CD14-positive monocyte (primary cell): Measurements from ENCODE around the gene ST6GALNAC3. TPM values are rescaled to one million over a fixed set of nuclear protein-coding genes. Genes with fewer than 3 reads are reported as not detected.

Experiments used
- DNase-seq, 3 donors: peaks; one replicate each; pipeline ENCODE4 v3.0.0-alpha.2; 2011 to 2022
- H2AFZ ChIP-seq: 2 replicates; pipeline ENCODE4 v1.6.0; 2012; ENCODE audit warnings: mild to moderate bottlenecking, low read depth, low read length, inconsistent platforms; ENCODE audit not compliant: insufficient read depth, poor library complexity, severe bottlenecking
- H3K27ac ChIP-seq, 2 donors: 1 replicate in 1 of 2; 2 replicates in 1 of 2; pipeline ENCODE4 v1.5.1; 2012 to 2013; ENCODE audit warnings: low read length in 2 of 2, control low read depth in 1 of 2, inconsistent platforms in 1 of 2, low read depth in 1 of 2, mild to moderate bottlenecking in 1 of 2
- H3K27me3 ChIP-seq, 2 donors: one replicate each; pipeline versions ENCODE4 v1.6.0 to v1.6.1; 2011 to 2013; ENCODE audit warnings: low read length in 2 of 2; ENCODE audit not compliant: control insufficient read depth in 2 of 2, insufficient read depth in 2 of 2
- H3K36me3 ChIP-seq, 2 donors: replicated peaks in 1 of 2; 1 replicate in 1 of 2; 2 replicates in 1 of 2; pipeline versions ENCODE4 v1.5.1 to v1.6.1; 2012 to 2013; ENCODE audit warnings: low read length in 2 of 2, control low read depth in 1 of 2, inconsistent platforms in 1 of 2, mild to moderate bottlenecking in 1 of 2; ENCODE audit not compliant: insufficient read depth in 2 of 2, control insufficient read depth in 1 of 2
- H3K4me1 ChIP-seq, 2 donors: 1 replicate in 1 of 2; 2 replicates in 1 of 2; pipeline versions ENCODE4 v1.5.1 to v1.6.1; 2012 to 2013; ENCODE audit warnings: low read length in 2 of 2, control low read depth in 1 of 2, inconsistent platforms in 1 of 2, mild to moderate bottlenecking in 1 of 2, moderate library complexity in 1 of 2; ENCODE audit not compliant: insufficient read depth in 2 of 2, control insufficient read depth in 1 of 2
- H3K4me2 ChIP-seq: replicated peaks from 2 replicates; pipeline ENCODE3; 2012; ENCODE audit warnings: low read length, moderate library complexity, mild to moderate bottlenecking; ENCODE audit not compliant: poor library complexity, severe bottlenecking; ENCODE audit errors: extremely low read depth
- H3K4me3 ChIP-seq, 3 experiments: fragments of 200-600 bp in 1 of 3; sonication (generic) in 1 of 3; replicated peaks in 1 of 3; 1 replicate in 2 of 3; 2 replicates in 1 of 3; pipeline ENCODE4 v1.5.1; 2011 to 2013; ENCODE audit warnings: low read length in 3 of 3, mild to moderate bottlenecking in 3 of 3, control low read depth in 2 of 3, low read depth in 2 of 3, inconsistent platforms in 1 of 3, moderate library complexity in 1 of 3
- H3K79me2 ChIP-seq: 2 replicates; pipeline ENCODE4 v1.6.0; 2012; ENCODE audit warnings: mild to moderate bottlenecking, control low read depth, inconsistent platforms, low read length, moderate library complexity; ENCODE audit not compliant: insufficient read depth
- H3K9ac ChIP-seq: 2 replicates; pipeline ENCODE4 v1.6.0; 2017; ENCODE audit warnings: low read length, mild to moderate bottlenecking; ENCODE audit not compliant: insufficient read depth, poor library complexity, severe bottlenecking
- H3K9me3 ChIP-seq, 2 donors: replicated peaks in 1 of 2; 1 replicate in 1 of 2; 2 replicates in 1 of 2; pipeline versions ENCODE4 v1.5.1 to v1.6.1; 2012 to 2013; ENCODE audit warnings: low read length in 2 of 2, control low read depth in 1 of 2; ENCODE audit not compliant: control insufficient read depth in 1 of 2, insufficient read depth in 1 of 2
- H4K20me1 ChIP-seq: 2 replicates; pipeline ENCODE4 v1.6.0; 2012; ENCODE audit warnings: mild to moderate bottlenecking, low read length, control low read depth, moderate library complexity; ENCODE audit not compliant: insufficient read depth
- H3K27ac Mint-ChIP-seq, 7 donors: one replicate each; pipeline ENCODE4 v1.8.0; 2020; ENCODE audit warnings: mild to moderate bottlenecking in 7 of 7, mixed read lengths in 7 of 7, moderate library complexity in 6 of 7, inconsistent platforms in 2 of 7
- H3K27me3 Mint-ChIP-seq, 3 donors: one replicate each; pipeline ENCODE4 v1.8.0; 2021 to 2022; ENCODE audit warnings: low read depth in 3 of 3, mild to moderate bottlenecking in 3 of 3, mixed read lengths in 3 of 3, moderate library complexity in 3 of 3, inconsistent platforms in 1 of 3
- H3K36me3 Mint-ChIP-seq, 2 donors: one replicate each; pipeline ENCODE4 v1.8.0; 2020; ENCODE audit warnings: mixed read lengths in 2 of 2, inconsistent platforms in 1 of 2, mild to moderate bottlenecking in 1 of 2
- H3K4me1 Mint-ChIP-seq: one replicate; pipeline ENCODE4 v1.8.0; 2020; ENCODE audit warnings: mild to moderate bottlenecking, mixed read lengths
- H3K4me3 Mint-ChIP-seq, 2 donors: one replicate each; pipeline ENCODE4 v1.8.0; 2020; ENCODE audit warnings: mild to moderate bottlenecking in 2 of 2, mixed read lengths in 2 of 2, moderate library complexity in 1 of 2
- H3K9me3 Mint-ChIP-seq, 7 donors: one replicate each; pipeline ENCODE4 v1.8.0; 2020 to 2022; ENCODE audit warnings: mixed read lengths in 7 of 7, mild to moderate bottlenecking in 6 of 7, moderate library complexity in 6 of 7, inconsistent platforms in 2 of 7
- CTCF ChIP-seq: fragments of 200-600 bp; IDR thresholded peaks from one replicate; pipeline ENCODE4 v1.8.0; 2022; ENCODE audit warnings: antibody characterized with exemption, mild to moderate bottlenecking
- WGBS: methylation state at CpG from one replicate; pipeline ENCODE4 v1.1.5; 2013; ENCODE audit warnings: missing lambda C conversion rate; ENCODE audit not compliant: insufficient coverage; 5-methylcytosine and 5-hydroxymethylcytosine counted together
- intact Hi-C, 2 donors: fragments of 100-400 bp; cut with micrococcal nuclease; formaldehyde crosslinking; loops; one replicate each; pipeline versions ENCODE4 v1.15.0 to v1.15.1; 2023
- polyA plus RNA-seq, 3 donors: library from polyadenylated mRNA; depleted of rRNA in 1 of 3; unstranded in 2 of 3; stranded (reverse) in 1 of 3; fragments of 300-500 nt in 2 of 3; fragments of >200 nt in 1 of 3; fragmentation: Illumina TruSeq in 2 of 3; gene quantifications; 1 replicate in 2 of 3; 2 replicates in 1 of 3; pipeline ENCODE4 v1.2.3, GENCODE V29; 2012 to 2021

The ST6GALNAC3 gene
- polyA plus RNA-seq, 3 donors: 6.5 to 9.2 (median 7.6) TPM

- Histone ChIP-seq H4K20me1 (peaks cover 3% of the 10 kb centered on the region), H3K4me3 (no peak overlapping the region), H3K27ac (no peak overlapping the region), H3K79me2 (no peaks in the 10 kb centered on the region), H3K27me3 (no peaks in the 10 kb centered on the region), H2AFZ (no peak overlapping the region), H3K9me3 (no peaks in the 10 kb centered on the region), H3K36me3 (no peaks in the 10 kb centered on the region), H3K9ac (no peak overlapping the region), H3K4me1 (no peaks in the 10 kb centered on the region), H3K4me2 (no peak overlapping the region)
- H3K4me1 Mint-ChIP-seq: peaks cover 6% of the 10 kb centered on the region
- no CpG with 5 or more reads among the region's 1 CpG for WGBS
- H3K27me3 Mint-ChIP-seq: peaks cover 1 to 2% (median 1%) of the 10 kb centered on the region in 3 donors
- H3K4me3 Mint-ChIP-seq: no peak overlapping the region
- no peak overlapping the region for H3K27ac Mint-ChIP-seq
- intact Hi-C loops: no loop called here
- H3K36me3 Mint-ChIP-seq: no peaks in the 10 kb centered on the region
- no peak for DNase-seq
- no peak for TF ChIP-seq CTCF
- H3K9me3 Mint-ChIP-seq: no peaks in the 10 kb centered on the region
Measured at GRCh38 chr1:76291737-76292136, 217.2 kb downstream of the ST6GALNAC3 start.

- Mint-ChIP-seq H3K4me3 (no peak overlapping the region), H3K9me3 (no peaks in the 10 kb centered on the region), H3K36me3 (no peaks in the 10 kb centered on the region), H3K27me3 (peaks cover 1 to 2% (median 1%) of the 10 kb centered on the region in 3 donors), H3K27ac (no peak overlapping the region), H3K4me1 (peaks cover 6% of the 10 kb centered on the region)
- DNase-seq: no peak
- intact Hi-C loops: no loop called here
- H3K27me3 ChIP-seq: no peaks in the 10 kb centered on the region
- no peak overlapping the region for H2AFZ ChIP-seq
- H3K4me3 ChIP-seq: no peak overlapping the region
- no peak overlapping the region for H3K27ac ChIP-seq
- H4K20me1 ChIP-seq: peaks cover 3% of the 10 kb centered on the region
- H3K9ac ChIP-seq: no peak overlapping the region
- WGBS: 90% methylated on average over 1 of the region's 2 CpGs
- no peaks in the 10 kb centered on the region for H3K4me1 ChIP-seq
- no peak for TF ChIP-seq CTCF
- H3K36me3 ChIP-seq: no peaks in the 10 kb centered on the region
- no peaks in the 10 kb centered on the region for H3K9me3 ChIP-seq
- no peak overlapping the region for H3K4me2 ChIP-seq
- no peaks in the 10 kb centered on the region for H3K79me2 ChIP-seq
Measured at GRCh38 chr1:76292418-76293184, 218.1 kb downstream of the ST6GALNAC3 start.
